Stimulated activated naive CD8-positive, alpha-beta T cell treated with anti-CD3 and anti-CD28 coated beads, Interleukin-15, Interleukin-2, amounts not matched to agents 100 ng/mL and 50 ng/mL, for 24 hours (primary cell): Measurements from ENCODE around the gene KLRC3.
"Not testable (repeated sequence)": the region's sequence is repeated elsewhere in the genome, so short reads cannot be mapped to it uniquely, and the experiment has no call there.

ENCODE experiments used
- H3K27ac Mint-ChIP-seq: one replicate; pipeline ENCODE4 v1.8.0; 2021; ENCODE audit warnings: mild to moderate bottlenecking, mixed read lengths
- H3K27me3 Mint-ChIP-seq: one replicate; pipeline ENCODE4 v1.8.0; 2021; ENCODE audit warnings: mixed read lengths
- H3K36me3 Mint-ChIP-seq: one replicate; pipeline ENCODE4 v1.8.0; 2021; ENCODE audit warnings: low read depth, mixed read lengths
- H3K4me1 Mint-ChIP-seq: one replicate; pipeline ENCODE4 v1.8.0; 2021; ENCODE audit warnings: low read depth, mixed read lengths
- H3K4me3 Mint-ChIP-seq: one replicate; pipeline ENCODE4 v1.8.0; 2021; ENCODE audit warnings: mild to moderate bottlenecking, mixed read lengths
- H3K9me3 Mint-ChIP-seq: one replicate; pipeline ENCODE4 v1.8.0; 2021; ENCODE audit warnings: mixed read lengths

KLRC3 gene

GRCh38 chr12:10390991-10391390, 29.4 kb downstream of the KLRC3 start:
- not testable (repeated sequence) for H3K27me3 Mint-ChIP-seq, H3K9me3 Mint-ChIP-seq
- H3K27ac Mint-ChIP-seq: peak overlapping the region; percentile 88
- peaks cover 27% of the 10 kb centered on the region for H3K36me3 Mint-ChIP-seq
- H3K4me1 Mint-ChIP-seq: peaks cover 66% of the 10 kb centered on the region
- H3K4me3 Mint-ChIP-seq: peak overlapping the region; percentile 41

GRCh38 chr12:10389904-10390303, 30.5 kb downstream of the KLRC3 start, which contains the start of gene KLRK1:
Gene KLRK1 (minus strand): TSS chr12:10390041. CDS start chr12:10388810, 1,231 bp downstream.
- Mint-ChIP-seq H3K4me3 (peak within 1 kb of the TSS; percentile 92), H3K36me3 (peaks cover 38% of the 10 kb centered on the region), H3K9me3 (no peaks in the 10 kb centered on the region), H3K4me1 (peaks cover 65% of the 10 kb centered on the region), H3K27ac (peak within 1 kb of the TSS; percentile 88), H3K27me3 (no peaks in the 10 kb centered on the region)

DNA sequence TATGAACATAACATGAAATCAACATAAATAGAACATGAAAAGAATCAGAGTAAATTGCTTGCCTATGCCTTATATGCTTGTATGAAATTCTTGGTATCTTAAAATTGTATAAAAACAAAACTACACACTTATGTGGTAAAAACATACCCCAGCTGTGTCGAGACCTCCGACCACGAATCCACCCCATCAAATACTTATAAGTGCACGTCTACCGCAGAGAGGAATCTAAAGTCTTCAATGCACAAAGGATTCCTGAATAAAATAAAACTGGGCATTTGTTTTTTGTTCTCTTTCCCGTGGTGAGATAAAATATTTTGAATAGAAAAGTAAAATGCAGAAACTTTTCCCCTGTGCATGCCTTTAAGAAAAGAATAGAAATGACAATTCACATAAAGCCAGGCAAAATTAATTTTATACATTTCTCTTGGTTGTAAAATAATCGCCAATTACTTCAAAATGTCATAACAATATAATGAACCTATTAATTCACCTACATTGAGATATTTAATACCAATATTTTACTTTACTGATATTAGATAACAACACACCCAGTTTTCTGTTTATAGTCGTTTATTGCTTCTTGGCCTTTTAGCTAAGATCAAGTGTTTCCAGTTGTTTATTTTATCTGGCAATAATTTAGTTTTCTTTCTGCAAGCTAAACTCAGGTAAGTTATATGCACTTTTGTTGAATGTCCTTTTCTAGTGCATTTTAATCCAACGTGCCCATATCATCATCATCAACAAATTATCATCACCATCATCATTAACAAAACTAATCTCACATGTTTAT, 31.6 kb downstream of the KLRC3 start:
- Mint-ChIP-seq H3K27me3 (no peaks in the 10 kb centered on the region), H3K4me1 (peaks cover 64% of the 10 kb centered on the region), H3K4me3 (peak overlapping the region; percentile 92), H3K36me3 (peaks cover 48% of the 10 kb centered on the region), H3K9me3 (peaks cover 4% of the 10 kb centered on the region), H3K27ac (peak overlapping the region; percentile 88)

DNA sequence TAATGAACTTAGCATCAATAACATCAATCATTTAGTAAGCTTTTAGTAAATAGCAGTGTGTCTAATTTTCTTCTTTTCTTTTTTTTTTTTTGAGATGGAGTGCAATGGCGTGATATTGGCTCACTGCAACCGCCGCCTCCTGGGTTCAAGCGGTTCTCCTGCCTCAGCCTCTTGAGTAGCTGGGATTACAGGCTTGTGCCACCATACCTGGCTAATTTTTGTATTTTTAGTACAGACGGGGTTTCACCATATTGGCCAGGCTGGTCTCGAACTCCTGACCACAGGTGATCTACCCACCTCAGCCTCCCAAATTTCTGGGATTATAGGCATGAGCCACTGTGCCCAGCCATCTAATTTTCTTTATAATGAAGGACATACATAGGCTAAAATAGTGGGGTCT, 32.9 kb downstream of the KLRC3 start:
- peaks cover 61% of the 10 kb centered on the region for H3K36me3 Mint-ChIP-seq
- H3K4me3 Mint-ChIP-seq: peak overlapping the region; percentile 92
- H3K27me3 Mint-ChIP-seq, H3K9me3 Mint-ChIP-seq: not testable (repeated sequence)
- peak overlapping the region; percentile 81 for H3K27ac Mint-ChIP-seq
- H3K4me1 Mint-ChIP-seq: peaks cover 62% of the 10 kb centered on the region

GRCh38 chr12:10386857-10387256, 33.5 kb downstream of the KLRC3 start:
- Mint-ChIP-seq H3K27ac (peak overlapping the region; percentile 93), H3K36me3 (peaks cover 67% of the 10 kb centered on the region), H3K4me3 (peak overlapping the region; percentile 92), H3K4me1 (peaks cover 62% of the 10 kb centered on the region), H3K27me3 (no peaks in the 10 kb centered on the region), H3K9me3 (peaks cover 4% of the 10 kb centered on the region)

- peaks cover 84% of the 10 kb centered on the region for H3K36me3 Mint-ChIP-seq
Observed at GRCh38 chr12:10385166-10385613, 35.2 kb downstream of the KLRC3 start.

GRCh38 chr12:10384191-10384590, 36.2 kb downstream of the KLRC3 start:
- H3K27ac Mint-ChIP-seq: peak overlapping the region; percentile 93
- peak overlapping the region; percentile 85 for H3K4me3 Mint-ChIP-seq
- peaks cover 72% of the 10 kb centered on the region for H3K4me1 Mint-ChIP-seq
- peaks cover 4% of the 10 kb centered on the region for H3K9me3 Mint-ChIP-seq
- H3K27me3 Mint-ChIP-seq: no peaks in the 10 kb centered on the region
- peaks cover 87% of the 10 kb centered on the region for H3K36me3 Mint-ChIP-seq

More at GRCh38 chr12:10385166-10385613, 35.2 kb downstream of the KLRC3 start:
- peak overlapping the region; percentile 85 for H3K4me3 Mint-ChIP-seq
- peaks cover 4% of the 10 kb centered on the region for H3K9me3 Mint-ChIP-seq
- H3K4me1 Mint-ChIP-seq: peaks cover 68% of the 10 kb centered on the region
- peak overlapping the region; percentile 93 for H3K27ac Mint-ChIP-seq
- no peaks in the 10 kb centered on the region for H3K27me3 Mint-ChIP-seq

- peaks cover 93% of the 10 kb centered on the region for H3K4me1 Mint-ChIP-seq
- H3K9me3 Mint-ChIP-seq: peaks cover 4% of the 10 kb centered on the region
- H3K27ac Mint-ChIP-seq: peak overlapping the region; percentile 93
- peaks cover 89% of the 10 kb centered on the region for H3K36me3 Mint-ChIP-seq
- no peaks in the 10 kb centered on the region for H3K27me3 Mint-ChIP-seq
- H3K4me3 Mint-ChIP-seq: peak overlapping the region; percentile 85
Observed at GRCh38 chr12:10381928-10382628, 38.3 kb downstream of the KLRC3 start.

- Mint-ChIP-seq H3K36me3 (peaks cover 79% of the 10 kb centered on the region), H3K4me3 (peak overlapping the region; percentile 54), H3K27ac (peak overlapping the region; percentile 87), H3K4me1 (peaks cover 90% of the 10 kb centered on the region)
- not testable (repeated sequence) for H3K9me3 Mint-ChIP-seq, H3K27me3 Mint-ChIP-seq
Observed at GRCh38 chr12:10378737-10379136, 41.7 kb downstream of the KLRC3 start.

GRCh38 chr12:10374624-10375018, 45.8 kb downstream of the KLRC3 start:
- Mint-ChIP-seq H3K9me3 (no peaks in the 10 kb centered on the region), H3K27ac (peak overlapping the region; percentile 90), H3K4me1 (peaks cover 92% of the 10 kb centered on the region), H3K4me3 (peak overlapping the region; percentile 57), H3K27me3 (no peaks in the 10 kb centered on the region), H3K36me3 (peaks cover 80% of the 10 kb centered on the region)

- Mint-ChIP-seq H3K9me3 (peaks cover 4% of the 10 kb centered on the region), H3K4me3 (peak overlapping the region; percentile 50), H3K27ac (peak overlapping the region; percentile 62), H3K27me3 (no peaks in the 10 kb centered on the region), H3K4me1 (peaks cover 74% of the 10 kb centered on the region), H3K36me3 (peaks cover 83% of the 10 kb centered on the region)
Observed at GRCh38 chr12:10372559-10372958, 47.8 kb downstream of the KLRC3 start.

DNA sequence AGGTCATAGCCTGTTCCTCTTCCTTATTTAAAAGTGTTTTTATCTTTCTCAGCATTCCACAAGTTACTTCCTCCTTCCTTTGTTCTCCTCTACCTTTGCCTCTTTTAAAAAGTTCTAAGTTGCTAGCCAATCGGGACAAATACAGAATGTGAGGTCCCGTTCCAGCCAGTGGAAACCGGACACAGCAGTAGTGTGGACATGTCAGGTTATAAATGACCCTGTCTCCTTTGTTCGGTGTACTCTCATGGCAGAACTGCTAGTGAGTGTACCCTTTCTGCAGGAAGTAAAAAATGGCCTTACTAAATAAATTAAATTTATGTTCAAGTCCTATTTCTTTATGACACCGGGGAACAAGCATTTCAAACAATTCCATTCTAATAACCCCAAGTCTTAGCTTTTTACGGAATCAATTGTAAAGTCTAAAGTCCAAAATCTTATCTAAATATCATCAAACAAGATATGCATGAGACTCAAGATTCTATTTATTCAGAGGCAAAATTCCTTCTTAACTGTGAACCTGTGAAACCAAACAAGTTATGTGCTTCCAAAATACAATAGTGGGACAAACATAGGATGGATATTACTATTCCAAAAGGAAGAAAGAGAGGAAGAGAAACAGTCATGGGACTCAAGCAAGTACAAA, 48.4 kb downstream of the KLRC3 start:
- Mint-ChIP-seq H3K27ac (peak overlapping the region; percentile 62), H3K4me3 (peak overlapping the region; percentile 40), H3K4me1 (peaks cover 68% of the 10 kb centered on the region), H3K36me3 (peaks cover 83% of the 10 kb centered on the region)
- H3K27me3 Mint-ChIP-seq, H3K9me3 Mint-ChIP-seq: not testable (repeated sequence)

- Mint-ChIP-seq H3K4me3 (peak overlapping the region; percentile 73), H3K27ac (peak overlapping the region; percentile 98), H3K4me1 (peaks cover 53% of the 10 kb centered on the region), H3K27me3 (no peaks in the 10 kb centered on the region), H3K36me3 (peaks cover 72% of the 10 kb centered on the region), H3K9me3 (peaks cover 4% of the 10 kb centered on the region)
Observed at GRCh38 chr12:10369557-10370415, 50.6 kb downstream of the KLRC3 start.
